ENCODE results near the gene STARD9.

DNA sequence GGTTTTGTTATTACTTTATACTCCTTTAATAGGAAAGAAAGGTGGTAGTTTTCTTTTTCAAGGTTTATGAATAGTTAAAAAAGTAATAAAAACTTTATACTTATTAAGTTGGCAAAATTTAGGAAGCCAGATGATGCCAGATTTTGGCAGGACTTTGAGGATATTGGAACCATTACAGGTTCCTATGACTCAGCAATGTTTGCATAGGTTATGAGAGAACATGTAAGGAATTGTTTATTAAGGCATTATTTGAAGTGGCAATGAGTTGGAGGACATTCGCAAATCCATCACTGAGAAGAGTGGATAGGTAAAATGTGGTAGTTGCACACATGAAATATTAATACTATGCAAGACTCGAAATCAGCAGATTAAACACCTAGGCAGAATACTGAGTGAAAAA is 131.7 kb downstream of the STARD9 start:
- TF ChIP-seq, protein P1, sequence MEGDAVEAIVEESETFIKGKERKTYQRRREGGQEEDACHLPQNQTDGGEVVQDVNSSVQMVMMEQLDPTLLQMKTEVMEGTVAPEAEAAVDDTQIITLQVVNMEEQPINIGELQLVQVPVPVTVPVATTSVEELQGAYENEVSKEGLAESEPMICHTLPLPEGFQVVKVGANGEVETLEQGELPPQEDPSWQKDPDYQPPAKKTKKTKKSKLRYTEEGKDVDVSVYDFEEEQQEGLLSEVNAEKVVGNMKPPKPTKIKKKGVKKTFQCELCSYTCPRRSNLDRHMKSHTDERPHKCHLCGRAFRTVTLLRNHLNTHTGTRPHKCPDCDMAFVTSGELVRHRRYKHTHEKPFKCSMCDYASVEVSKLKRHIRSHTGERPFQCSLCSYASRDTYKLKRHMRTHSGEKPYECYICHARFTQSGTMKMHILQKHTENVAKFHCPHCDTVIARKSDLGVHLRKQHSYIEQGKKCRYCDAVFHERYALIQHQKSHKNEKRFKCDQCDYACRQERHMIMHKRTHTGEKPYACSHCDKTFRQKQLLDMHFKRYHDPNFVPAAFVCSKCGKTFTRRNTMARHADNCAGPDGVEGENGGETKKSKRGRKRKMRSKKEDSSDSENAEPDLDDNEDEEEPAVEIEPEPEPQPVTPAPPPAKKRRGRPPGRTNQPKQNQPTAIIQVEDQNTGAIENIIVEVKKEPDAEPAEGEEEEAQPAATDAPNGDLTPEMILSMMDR (conservative IDR thresholded peaks at IDR 0.05; ENCODE audit: low read length): no peak
- no peak for TF ChIP-seq EZH2phosphoT487 (IDR thresholded peaks at IDR 0.05; ENCODE audit: borderline replicate concordance)
